ENCODE results near the gene SOCS6. TPM values are rescaled to one million over a fixed set of nuclear protein-coding genes. Genes with fewer than 3 reads are reported as not detected.

The SOCS6 gene
- total and polyA plus RNA-seq, 2 of the 13 experiments (the other 11 are each of a cell fraction or from before 2014, with no cell fraction given): 18.6 to 38.3 TPM

GRCh38 chr18:70332694-70333093 lies 43.8 kb downstream of the SOCS6 start (continued):
- TF ChIP-seq ZNF382 (CRISPR knock-in tag; IDR thresholded peaks at IDR 0.05; ENCODE audit: borderline replicate concordance): no peak
- peak; percentile 9 for TF ChIP-seq TEAD3 (CRISPR knock-in tag; optimal IDR thresholded peaks at IDR 0.05; ENCODE audit: borderline replicate concordance)
- 0 out of 2 replicates have a peak, but pooled peaks have one; percentile 28 for TF ChIP-seq FOXA1 (IDR thresholded peaks at IDR 0.05)
- TF ChIP-seq FOXA1 (CRISPR knock-in tag; IDR thresholded peaks at IDR 0.05): peak; percentile 93
- no peak for TF ChIP-seq CREB1 (IDR thresholded peaks at IDR 0.05)
- no peak for TF ChIP-seq CREB1 (CRISPR knock-in tag; IDR thresholded peaks at IDR 0.05)
- TF ChIP-seq ZNF331 (CRISPR knock-in tag; IDR thresholded peaks at IDR 0.05): no peak
- TF ChIP-seq SIX4 (CRISPR knock-in tag; IDR thresholded peaks at IDR 0.05): no peak
- TF ChIP-seq ZNF644 (CRISPR knock-in tag; IDR thresholded peaks at IDR 0.05; ENCODE audit: low read depth): peak; percentile 49; the same call in 1 of the 2 replicates
- TF ChIP-seq NFYC (CRISPR knock-in tag; IDR thresholded peaks at IDR 0.05): no peak
- TF ChIP-seq FOXK1 (CRISPR knock-in tag; IDR thresholded peaks at IDR 0.05; ENCODE audit: borderline replicate concordance, low read depth): peak; percentile 44; the same call in 1 of the 2 replicates
- TF ChIP-seq SP2 (CRISPR knock-in tag; IDR thresholded peaks at IDR 0.05): no peak
- peak; percentile 91 for TF ChIP-seq FOXA3 (CRISPR knock-in tag; IDR thresholded peaks at IDR 0.05)
- TF ChIP-seq SOX13 (IDR thresholded peaks at IDR 0.05): no peak
- TF ChIP-seq SOX13 (CRISPR knock-in tag; conservative IDR thresholded peaks at IDR 0.05 in 1 of 2, IDR thresholded peaks at IDR 0.05 in 1 of 2): peak in 1 of 2 experiments; percentile 36; a peak in 1 of 4 replicates
- no peak for TF ChIP-seq PLRG1 (conservative IDR thresholded peaks at IDR 0.05)
- no peak for TF ChIP-seq ZNF343 (CRISPR knock-in tag; IDR thresholded peaks at IDR 0.05)
- no peak for TF ChIP-seq TCF12 (IDR thresholded peaks at IDR 0.05)
- no peak for TF ChIP-seq TCF12 (CRISPR knock-in tag; IDR thresholded peaks at IDR 0.05)
- peak; percentile 23; the same call in 1 of the 2 replicates for TF ChIP-seq ARID3A (IDR thresholded peaks at IDR 0.05; ENCODE audit: low read depth, low read length)
- no peak for TF ChIP-seq ZNF670 (CRISPR knock-in tag; IDR thresholded peaks at IDR 0.05; ENCODE audit: borderline replicate concordance)
- TF ChIP-seq THAP11 (CRISPR knock-in tag; IDR thresholded peaks at IDR 0.05): no peak
- no peak for TF ChIP-seq ARID2 (CRISPR knock-in tag; IDR thresholded peaks at IDR 0.05; ENCODE audit: borderline replicate concordance)
- TF ChIP-seq ZNF160 (CRISPR knock-in tag; IDR thresholded peaks at IDR 0.05): no peak
- TF ChIP-seq PBX3 (CRISPR knock-in tag; IDR thresholded peaks at IDR 0.05; ENCODE audit: borderline replicate concordance): no peak
- no peak for TF ChIP-seq ZNF101 (CRISPR knock-in tag; IDR thresholded peaks at IDR 0.05; ENCODE audit: borderline replicate concordance, low read depth)
- TF ChIP-seq ATF7-NPFF (CRISPR knock-in tag; IDR thresholded peaks at IDR 0.05; ENCODE audit: low read depth): no peak
- no peak for TF ChIP-seq ZNF800 (CRISPR knock-in tag; IDR thresholded peaks at IDR 0.05)
- TF ChIP-seq RFX5 (IDR thresholded peaks at IDR 0.05; ENCODE audit: low read depth, low read length): no peak
- TF ChIP-seq POLR2G (IDR thresholded peaks at IDR 0.05; ENCODE audit: low read depth, low read length): no peak
- peak; percentile 27; the same call in 1 of the 3 replicates for TF ChIP-seq MXI1 (IDR thresholded peaks at IDR 0.05; ENCODE audit: borderline replicate concordance, low read depth, low read length)

Measured in HepG2 (cell line).